HEK293 (cell line): Measurements from ENCODE around the gene BAG5.

Source experiments
- CTCF ChIA-PET: fragments of 350-600 bp; formaldehyde crosslinking; extraction: SDS; loops from one replicate; lab custom pipeline; 2021; ENCODE audit warnings: antibody characterized with exemption; lab: Yijun Ruan, JAX
- POLR2A ChIA-PET: fragments of 300-600 bp; formaldehyde crosslinking; extraction: SDS; loops from one replicate; lab custom pipeline; 2020; ENCODE audit warnings: antibody characterized with exemption, inconsistent platforms; lab: Yijun Ruan, JAX
- H3K27ac ChIP-seq: fragments of 200-500 bp; sonication (Bioruptor generic); 2 replicates; pipeline ENCODE4 v1.5.1; 2014; ENCODE audit warnings: low read depth, low read length, control low read depth, inconsistent platforms; ENCODE audit errors: extremely low read depth
- H3K36me3 ChIP-seq, 2 experiments: fragments of 200-500 bp in 1 of 2; sonication (Bioruptor generic) in 1 of 2; 1 replicate in 1 of 2; 2 replicates in 1 of 2; pipeline ENCODE4 v1.5.1; 2014 to 2017; ENCODE audit warnings: inconsistent platforms in 2 of 2, low read length in 2 of 2; ENCODE audit not compliant: control insufficient read depth in 2 of 2, insufficient read depth in 1 of 2
- H3K4me1 ChIP-seq: fragments of 200-500 bp; sonication (Bioruptor generic); 2 replicates; pipeline ENCODE4 v1.5.1; 2014; ENCODE audit warnings: mild to moderate bottlenecking, low read length, inconsistent platforms; ENCODE audit not compliant: control insufficient read depth, insufficient read depth
- H3K4me3 ChIP-seq: 2 replicates; pipeline ENCODE4 v1.5.1; 2011; ENCODE audit warnings: low read depth, mild to moderate bottlenecking, control low read depth, low read length, moderate library complexity
- H3K9me3 ChIP-seq: fragments of 200-500 bp; sonication (Bioruptor generic); 2 replicates; pipeline ENCODE4 v1.5.1; 2014; ENCODE audit warnings: low read depth, low read length, inconsistent platforms; ENCODE audit not compliant: control insufficient read depth, insufficient read depth
- SCRT1 ChIP-seq: fragments of 450-650 bp; formaldehyde crosslinking; IDR thresholded peaks from 2 replicates; pipeline ENCODE4 v1.5.1; 2016; ENCODE audit warnings: missing biosample characterization, missing genetic modification characterization, borderline replicate concordance
- SCRT2 ChIP-seq: fragments of 450-650 bp; formaldehyde crosslinking; IDR thresholded peaks from 2 replicates; pipeline ENCODE4 v1.5.1; 2016; ENCODE audit warnings: missing biosample characterization, missing genetic modification characterization
- WT1 ChIP-seq: fragments of 450-650 bp; formaldehyde crosslinking; IDR thresholded peaks from 2 replicates; pipeline ENCODE4 v1.5.1; 2016; ENCODE audit warnings: missing biosample characterization, missing genetic modification characterization
- ZFHX2 ChIP-seq: fragments of 450-650 bp; formaldehyde crosslinking; conservative IDR thresholded peaks from 2 replicates; pipeline ENCODE4 v1.5.1; 2016; ENCODE audit warnings: missing biosample characterization, missing genetic modification characterization
- ZIC2 ChIP-seq: fragments of 450-650 bp; formaldehyde crosslinking; IDR thresholded peaks from 2 replicates; pipeline ENCODE4 v1.5.1; 2016; ENCODE audit warnings: missing biosample characterization, missing genetic modification characterization
- ZNF133 ChIP-seq: fragments of 450-650 bp; formaldehyde crosslinking; IDR thresholded peaks from 2 replicates; pipeline ENCODE4 v1.5.1; 2016; ENCODE audit warnings: missing biosample characterization, missing genetic modification characterization
- ZNF157 ChIP-seq: fragments of 450-650 bp; formaldehyde crosslinking; IDR thresholded peaks from 2 replicates; pipeline ENCODE4 v1.5.1; 2016; ENCODE audit warnings: missing biosample characterization, missing genetic modification characterization
- ZNF239 ChIP-seq: fragments of 450-650 bp; formaldehyde crosslinking; IDR thresholded peaks from 2 replicates; pipeline ENCODE4 v1.5.1; 2016; ENCODE audit warnings: missing biosample characterization, missing genetic modification characterization
- ZNF248 ChIP-seq: fragments of 450-650 bp; formaldehyde crosslinking; IDR thresholded peaks from 2 replicates; pipeline ENCODE4 v1.5.1; 2017; ENCODE audit warnings: missing biosample characterization, missing genetic modification characterization
- ZNF548 ChIP-seq: fragments of 450-650 bp; formaldehyde crosslinking; IDR thresholded peaks from 2 replicates; pipeline ENCODE4 v1.5.1; 2016; ENCODE audit warnings: missing biosample characterization, missing genetic modification characterization
- ZNF610 ChIP-seq: fragments of 450-650 bp; formaldehyde crosslinking; IDR thresholded peaks from 2 replicates; pipeline ENCODE4 v1.5.1; 2016; ENCODE audit warnings: missing biosample characterization, missing genetic modification characterization, borderline replicate concordance
- ZNF785 ChIP-seq: fragments of 450-650 bp; formaldehyde crosslinking; IDR thresholded peaks from 2 replicates; pipeline ENCODE4 v1.5.1; 2016; ENCODE audit warnings: missing biosample characterization, missing genetic modification characterization
- TF ChIP-seq, protein P1 (sequence below): fragments of 450-650 bp; formaldehyde crosslinking; IDR thresholded peaks from 2 replicates; pipeline ENCODE4 v1.5.1; 2016; ENCODE audit warnings: missing biosample characterization, missing genetic modification characterization
- TF ChIP-seq, protein P2 (sequence below): IDR thresholded peaks from 2 replicates; pipeline ENCODE4 v1.6.1; 2011; ENCODE audit warnings: mild to moderate bottlenecking, low read depth, low read length, borderline replicate concordance

BAG5 gene

DNA sequence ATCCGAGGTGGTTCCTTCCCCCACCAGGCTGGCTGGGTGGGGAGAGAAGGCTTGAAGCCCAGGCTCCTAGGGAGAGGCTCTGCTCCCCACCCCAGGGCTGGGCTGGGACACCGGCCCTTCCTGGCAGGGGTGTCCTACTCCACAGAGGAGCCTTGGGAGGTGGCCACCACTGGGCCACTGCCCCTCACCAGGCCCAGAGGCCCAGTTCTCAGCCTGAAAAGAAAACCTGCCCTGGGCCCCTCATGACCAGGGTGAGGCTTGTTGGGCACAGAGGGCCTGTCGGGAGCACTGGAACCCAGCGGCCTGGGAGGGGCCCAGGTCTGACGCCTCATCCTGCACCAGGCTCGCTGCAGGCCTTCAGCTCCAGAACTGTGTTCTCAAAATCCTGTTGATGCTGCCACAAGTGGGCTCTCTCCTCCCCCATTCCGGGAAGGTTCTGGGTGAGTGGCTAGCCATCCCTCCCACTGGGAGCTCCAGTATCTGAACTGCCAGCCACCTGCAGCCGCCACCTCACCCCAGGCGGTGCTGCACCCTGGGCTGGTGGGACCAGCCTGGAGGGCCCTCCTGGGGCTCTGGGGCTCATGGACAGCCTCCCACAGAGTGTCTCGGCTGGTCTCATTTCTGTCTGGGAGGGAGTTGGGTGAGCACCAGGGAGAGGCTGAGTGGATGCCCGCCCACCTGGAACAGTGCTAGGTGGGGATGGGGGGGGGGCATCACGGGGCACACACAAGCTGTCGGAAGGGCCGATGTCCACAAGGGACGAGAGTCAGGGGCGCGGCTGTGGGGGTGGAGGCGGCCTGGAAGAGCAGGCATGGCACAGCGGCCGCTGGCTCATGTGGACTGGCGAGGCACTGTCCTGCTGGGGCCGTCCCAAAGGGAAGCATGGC lies 11.8 kb downstream of the BAG5 start (continued):
- TF ChIP-seq, protein P1, sequence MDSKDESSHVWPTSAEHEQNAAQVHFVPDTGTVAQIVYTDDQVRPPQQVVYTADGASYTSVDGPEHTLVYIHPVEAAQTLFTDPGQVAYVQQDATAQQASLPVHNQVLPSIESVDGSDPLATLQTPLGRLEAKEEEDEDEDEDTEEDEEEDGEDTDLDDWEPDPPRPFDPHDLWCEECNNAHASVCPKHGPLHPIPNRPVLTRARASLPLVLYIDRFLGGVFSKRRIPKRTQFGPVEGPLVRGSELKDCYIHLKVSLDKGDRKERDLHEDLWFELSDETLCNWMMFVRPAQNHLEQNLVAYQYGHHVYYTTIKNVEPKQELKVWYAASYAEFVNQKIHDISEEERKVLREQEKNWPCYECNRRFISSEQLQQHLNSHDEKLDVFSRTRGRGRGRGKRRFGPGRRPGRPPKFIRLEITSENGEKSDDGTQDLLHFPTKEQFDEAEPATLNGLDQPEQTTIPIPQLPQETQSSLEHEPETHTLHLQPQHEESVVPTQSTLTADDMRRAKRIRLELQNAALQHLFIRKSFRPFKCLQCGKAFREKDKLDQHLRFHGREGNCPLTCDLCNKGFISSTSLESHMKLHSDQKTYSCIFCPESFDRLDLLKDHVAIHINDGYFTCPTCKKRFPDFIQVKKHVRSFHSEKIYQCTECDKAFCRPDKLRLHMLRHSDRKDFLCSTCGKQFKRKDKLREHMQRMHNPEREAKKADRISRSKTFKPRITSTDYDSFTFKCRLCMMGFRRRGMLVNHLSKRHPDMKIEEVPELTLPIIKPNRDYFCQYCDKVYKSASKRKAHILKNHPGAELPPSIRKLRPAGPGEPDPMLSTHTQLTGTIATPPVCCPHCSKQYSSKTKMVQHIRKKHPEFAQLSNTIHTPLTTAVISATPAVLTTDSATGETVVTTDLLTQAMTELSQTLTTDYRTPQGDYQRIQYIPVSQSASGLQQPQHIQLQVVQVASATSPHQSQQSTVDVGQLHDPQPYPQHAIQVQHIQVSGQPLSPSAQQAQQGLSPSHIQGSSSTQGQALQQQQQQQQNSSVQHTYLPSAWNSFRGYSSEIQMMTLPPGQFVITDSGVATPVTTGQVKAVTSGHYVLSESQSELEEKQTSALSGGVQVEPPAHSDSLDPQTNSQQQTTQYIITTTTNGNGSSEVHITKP (tag by site-specific recombination) = peak; percentile 38; the same call in 1 of the 2 replicates
- TF ChIP-seq ZIC2 (peak; percentile 98), ZNF785 (tag by site-specific recombination) (no peak), ZNF157 (tag by site-specific recombination) (no peak), WT1 (no peak)

DNA sequence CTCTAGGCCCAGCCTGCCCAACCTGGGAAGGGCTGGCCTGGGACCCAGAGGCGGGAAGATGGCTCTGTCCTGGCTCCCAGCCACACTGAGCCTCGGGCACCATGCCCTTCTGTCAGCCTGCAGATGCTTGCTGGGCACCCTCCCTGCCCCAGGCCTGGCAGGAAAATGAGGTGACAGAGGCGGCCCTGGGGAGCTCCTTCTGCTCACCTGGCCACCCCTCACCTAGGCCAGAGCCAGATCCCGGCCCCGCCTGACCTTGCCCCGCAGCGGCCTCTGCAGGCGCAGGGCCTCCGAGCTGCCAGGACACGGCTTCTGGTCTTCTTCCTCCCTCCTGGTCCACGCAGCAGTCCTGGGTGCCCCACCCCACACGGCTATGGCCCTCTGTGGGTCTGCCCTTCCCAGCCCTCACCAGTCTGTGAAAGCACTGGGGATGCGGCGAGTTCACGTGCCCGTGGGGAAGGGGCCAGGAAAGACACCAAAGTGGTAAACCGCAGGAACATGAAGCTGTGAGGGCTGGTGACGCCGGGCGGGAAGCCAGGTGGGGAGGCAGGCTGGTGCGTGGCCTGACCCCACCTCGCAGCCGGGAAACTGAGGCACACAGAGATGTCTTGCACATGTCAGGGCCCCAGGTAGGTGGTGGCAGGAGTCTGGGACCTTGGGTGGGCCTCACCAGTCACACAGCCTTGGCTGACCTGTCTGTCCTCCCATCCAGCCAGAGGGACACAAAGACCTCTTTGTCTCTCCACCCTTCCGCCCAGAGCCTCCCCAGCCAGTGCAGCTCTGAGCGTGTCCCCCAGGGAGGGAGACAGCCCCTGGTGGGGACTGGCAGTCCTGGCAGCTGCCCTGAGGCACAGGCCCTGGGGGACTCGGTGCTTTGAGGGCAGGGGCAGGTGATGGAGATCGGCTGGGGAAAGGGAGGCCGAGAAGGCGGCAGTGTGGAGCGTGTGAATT lies 12.8 kb downstream of the BAG5 start:
- H3K4me3 ChIP-seq = no peak overlapping the region
- no peak for TF ChIP-seq ZNF239
- TF ChIP-seq ZNF548 = no peak
- TF ChIP-seq ZNF133 (tag by site-specific recombination) = no peak
- TF ChIP-seq ZFHX2 = no peak
- TF ChIP-seq ZNF248 (tag by site-specific recombination) = no peak
- no peak for TF ChIP-seq ZNF610
- TF ChIP-seq, all 188 proteins: peak for 0
- Histone ChIP-seq H3K4me1 (no peaks in the 10 kb centered on the region; the same call in 1 of the 2 replicates), H3K27ac (no peak overlapping the region), H3K9me3 (no peaks in the 10 kb centered on the region), H3K36me3 (no peaks in the 10 kb centered on the region)
- ChIA-PET POLR2A (no interaction called here), CTCF (interaction anchor here (0.6 to 6.0 kb wide), 4 partner anchors 8 to 50 kb away, joined by 3 to 48 read pairs (median 16); no protein-coding TSS in a partner anchor)

DNA sequence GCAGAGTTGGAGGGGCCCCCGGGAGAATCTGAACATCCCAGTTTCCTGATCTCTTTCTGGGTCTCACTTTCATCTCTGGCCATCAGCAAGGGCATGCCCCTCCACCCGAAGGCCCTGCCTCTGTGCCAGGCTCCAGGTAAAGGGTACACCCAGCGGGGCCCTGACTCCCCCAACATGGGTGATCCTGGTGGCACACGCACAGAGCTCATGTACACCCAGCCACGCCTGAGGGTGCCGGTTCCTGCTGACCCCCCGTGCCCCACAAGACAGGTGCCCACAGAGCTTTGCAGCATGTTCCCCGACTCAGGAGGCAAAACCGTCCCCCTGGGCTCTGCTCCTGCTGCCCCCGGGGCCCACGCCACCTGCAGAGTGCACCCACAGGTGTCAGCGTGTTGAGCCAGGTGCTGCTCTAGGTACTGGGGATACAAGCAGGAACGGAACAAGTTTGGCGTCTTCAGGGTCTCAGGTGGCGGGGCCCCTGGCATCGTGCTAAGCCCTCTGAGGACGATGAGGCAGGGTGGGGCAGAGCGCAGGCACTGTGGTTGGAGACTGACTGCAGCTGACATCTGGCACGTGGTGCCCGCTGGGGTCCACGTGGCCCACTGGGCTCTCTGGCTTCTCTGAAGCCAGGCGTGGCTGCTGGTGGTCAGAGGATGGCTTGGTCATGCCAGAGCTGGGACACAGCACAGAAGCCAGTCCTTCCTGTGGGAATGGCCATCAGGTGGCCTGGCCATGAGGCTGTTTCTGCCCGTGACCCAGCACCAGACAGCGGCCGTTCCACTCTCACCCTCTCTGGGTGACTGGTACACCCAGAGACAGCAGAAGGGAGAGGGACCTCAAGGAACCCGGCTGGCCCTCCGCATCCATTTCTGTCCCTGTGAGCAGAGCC lies 13.8 kb downstream of the BAG5 start:
- H3K4me3 ChIP-seq = no peak overlapping the region
- no peaks in the 10 kb centered on the region; the same call in 1 of the 2 replicates for H3K4me1 ChIP-seq
- TF ChIP-seq SCRT1 (tag by site-specific recombination) (peak; percentile 76), SCRT2 (peak; percentile 47; the same call in 1 of the 2 replicates)
- TF ChIP-seq, protein P2, sequence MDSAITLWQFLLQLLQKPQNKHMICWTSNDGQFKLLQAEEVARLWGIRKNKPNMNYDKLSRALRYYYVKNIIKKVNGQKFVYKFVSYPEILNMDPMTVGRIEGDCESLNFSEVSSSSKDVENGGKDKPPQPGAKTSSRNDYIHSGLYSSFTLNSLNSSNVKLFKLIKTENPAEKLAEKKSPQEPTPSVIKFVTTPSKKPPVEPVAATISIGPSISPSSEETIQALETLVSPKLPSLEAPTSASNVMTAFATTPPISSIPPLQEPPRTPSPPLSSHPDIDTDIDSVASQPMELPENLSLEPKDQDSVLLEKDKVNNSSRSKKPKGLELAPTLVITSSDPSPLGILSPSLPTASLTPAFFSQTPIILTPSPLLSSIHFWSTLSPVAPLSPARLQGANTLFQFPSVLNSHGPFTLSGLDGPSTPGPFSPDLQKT = no peak
- TF ChIP-seq, all 188 proteins: peak for 2
- no peaks in the 10 kb centered on the region for H3K36me3 ChIP-seq
- CTCF ChIA-PET = interaction anchor here (0.6 to 6.0 kb wide), 6 partner anchors 9 to 251 kb away, joined by 3 to 48 read pairs (median 11); partner anchors contain the start of gene BAG5
- POLR2A ChIA-PET = no interaction called here
- H3K27ac ChIP-seq = no peak overlapping the region
- no peaks in the 10 kb centered on the region for H3K9me3 ChIP-seq
